Measurements from ENCODE around the gene SF3A1.

The SF3A1 gene

DNA sequence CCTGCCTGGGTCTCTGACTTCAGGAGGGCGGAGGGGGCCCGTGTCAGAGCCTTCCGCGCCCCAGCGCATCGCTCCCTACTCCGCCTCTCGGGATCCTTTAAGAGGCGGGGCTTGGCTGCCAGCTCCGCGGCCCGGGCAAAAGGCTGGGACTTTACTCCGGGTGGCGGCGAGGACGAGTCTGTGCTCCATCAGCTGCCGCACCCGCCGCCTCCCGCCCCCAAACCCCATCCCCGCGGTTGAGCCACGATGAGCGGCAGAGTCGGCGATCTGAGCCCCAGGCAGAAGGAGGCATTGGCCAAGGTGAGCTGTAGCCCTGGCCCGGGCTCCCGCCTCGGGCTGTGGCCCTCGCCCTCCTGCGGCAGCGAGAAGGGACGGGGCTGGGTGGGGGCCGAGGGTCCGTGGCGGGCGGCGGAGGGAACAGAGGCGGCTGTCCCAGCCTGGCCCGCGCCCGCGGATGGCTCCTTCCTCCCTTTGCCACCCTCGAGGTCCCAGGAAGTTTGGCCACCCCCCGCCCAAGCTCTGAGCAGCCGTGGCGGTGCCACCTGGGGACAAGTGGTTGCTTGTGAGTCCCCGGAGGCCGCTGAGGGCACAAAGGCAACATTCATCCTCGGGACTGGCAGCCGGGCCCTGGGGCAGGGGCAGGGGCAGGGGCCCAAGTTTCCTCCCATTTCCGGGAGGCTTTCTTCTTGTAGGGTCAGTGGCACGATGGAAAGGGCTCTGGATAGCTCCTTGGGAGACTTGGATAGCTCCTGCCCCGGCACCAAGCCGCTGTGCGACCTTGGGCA is 40.4 kb upstream of the SF3A1 start, which contains the start of gene SEC14L2:
TSS of gene SEC14L2 (plus strand) at position 148 of the 785 bp plus-strand sequence. CDS start at position 247, 99 bp downstream.
- no peak for DNase-seq (ENCODE audit: low read depth in 1 of 2, low spot score in 1 of 2)
- no peak within 1 kb of the TSS for H3K27ac ChIP-seq (replicated peaks)
- TF ChIP-seq SPI1 (IDR thresholded peaks at IDR 0.05; ENCODE audit: borderline replicate concordance, low read depth) (no peak), POLR2AphosphoS5 (IDR thresholded peaks at IDR 0.05; ENCODE audit: low read depth) (no peak), GABPA (IDR thresholded peaks at IDR 0.05; ENCODE audit: low read depth) (no peak)
- TF ChIP-seq, protein P1, sequence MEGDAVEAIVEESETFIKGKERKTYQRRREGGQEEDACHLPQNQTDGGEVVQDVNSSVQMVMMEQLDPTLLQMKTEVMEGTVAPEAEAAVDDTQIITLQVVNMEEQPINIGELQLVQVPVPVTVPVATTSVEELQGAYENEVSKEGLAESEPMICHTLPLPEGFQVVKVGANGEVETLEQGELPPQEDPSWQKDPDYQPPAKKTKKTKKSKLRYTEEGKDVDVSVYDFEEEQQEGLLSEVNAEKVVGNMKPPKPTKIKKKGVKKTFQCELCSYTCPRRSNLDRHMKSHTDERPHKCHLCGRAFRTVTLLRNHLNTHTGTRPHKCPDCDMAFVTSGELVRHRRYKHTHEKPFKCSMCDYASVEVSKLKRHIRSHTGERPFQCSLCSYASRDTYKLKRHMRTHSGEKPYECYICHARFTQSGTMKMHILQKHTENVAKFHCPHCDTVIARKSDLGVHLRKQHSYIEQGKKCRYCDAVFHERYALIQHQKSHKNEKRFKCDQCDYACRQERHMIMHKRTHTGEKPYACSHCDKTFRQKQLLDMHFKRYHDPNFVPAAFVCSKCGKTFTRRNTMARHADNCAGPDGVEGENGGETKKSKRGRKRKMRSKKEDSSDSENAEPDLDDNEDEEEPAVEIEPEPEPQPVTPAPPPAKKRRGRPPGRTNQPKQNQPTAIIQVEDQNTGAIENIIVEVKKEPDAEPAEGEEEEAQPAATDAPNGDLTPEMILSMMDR (IDR thresholded peaks at IDR 0.05; ENCODE audit: insufficient read depth, low read length), result no peak
- TF ChIP-seq, protein P2, sequence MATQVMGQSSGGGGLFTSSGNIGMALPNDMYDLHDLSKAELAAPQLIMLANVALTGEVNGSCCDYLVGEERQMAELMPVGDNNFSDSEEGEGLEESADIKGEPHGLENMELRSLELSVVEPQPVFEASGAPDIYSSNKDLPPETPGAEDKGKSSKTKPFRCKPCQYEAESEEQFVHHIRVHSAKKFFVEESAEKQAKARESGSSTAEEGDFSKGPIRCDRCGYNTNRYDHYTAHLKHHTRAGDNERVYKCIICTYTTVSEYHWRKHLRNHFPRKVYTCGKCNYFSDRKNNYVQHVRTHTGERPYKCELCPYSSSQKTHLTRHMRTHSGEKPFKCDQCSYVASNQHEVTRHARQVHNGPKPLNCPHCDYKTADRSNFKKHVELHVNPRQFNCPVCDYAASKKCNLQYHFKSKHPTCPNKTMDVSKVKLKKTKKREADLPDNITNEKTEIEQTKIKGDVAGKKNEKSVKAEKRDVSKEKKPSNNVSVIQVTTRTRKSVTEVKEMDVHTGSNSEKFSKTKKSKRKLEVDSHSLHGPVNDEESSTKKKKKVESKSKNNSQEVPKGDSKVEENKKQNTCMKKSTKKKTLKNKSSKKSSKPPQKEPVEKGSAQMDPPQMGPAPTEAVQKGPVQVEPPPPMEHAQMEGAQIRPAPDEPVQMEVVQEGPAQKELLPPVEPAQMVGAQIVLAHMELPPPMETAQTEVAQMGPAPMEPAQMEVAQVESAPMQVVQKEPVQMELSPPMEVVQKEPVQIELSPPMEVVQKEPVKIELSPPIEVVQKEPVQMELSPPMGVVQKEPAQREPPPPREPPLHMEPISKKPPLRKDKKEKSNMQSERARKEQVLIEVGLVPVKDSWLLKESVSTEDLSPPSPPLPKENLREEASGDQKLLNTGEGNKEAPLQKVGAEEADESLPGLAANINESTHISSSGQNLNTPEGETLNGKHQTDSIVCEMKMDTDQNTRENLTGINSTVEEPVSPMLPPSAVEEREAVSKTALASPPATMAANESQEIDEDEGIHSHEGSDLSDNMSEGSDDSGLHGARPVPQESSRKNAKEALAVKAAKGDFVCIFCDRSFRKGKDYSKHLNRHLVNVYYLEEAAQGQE (IDR thresholded peaks at IDR 0.05; ENCODE audit: insufficient replicate concordance, low read depth), result no peak
- H3K27me3 ChIP-seq (ENCODE audit: insufficient read depth, poor library complexity, severe bottlenecking), result peaks cover 16% of the 10 kb centered on the region
- peak within 1 kb of the TSS; percentile 17 for H3K4me3 ChIP-seq (replicated peaks; ENCODE audit: insufficient read depth, low read length)

DNA sequence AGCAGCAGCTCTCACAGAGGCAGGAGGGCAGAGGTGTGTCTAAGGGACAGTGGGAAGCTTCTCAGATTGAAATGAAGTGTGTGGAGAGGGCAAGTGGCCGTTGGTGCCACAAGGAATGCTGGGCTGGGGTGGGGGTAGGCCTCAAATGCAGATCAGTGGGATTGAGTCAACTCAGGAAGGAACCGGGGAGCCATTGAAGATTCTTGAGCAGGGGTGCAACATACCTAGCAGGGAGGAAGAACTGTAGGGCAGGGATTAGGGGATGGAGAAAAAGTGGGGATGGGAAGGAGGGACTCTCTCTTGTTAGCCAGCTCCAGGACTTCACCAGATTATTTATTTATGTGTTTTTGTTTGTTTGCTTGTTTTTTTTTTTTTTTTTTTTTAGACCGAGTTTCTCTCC is 37.2 kb upstream of the SF3A1 start:
- no peak overlapping the region for H3K27ac ChIP-seq (replicated peaks)

DNA sequence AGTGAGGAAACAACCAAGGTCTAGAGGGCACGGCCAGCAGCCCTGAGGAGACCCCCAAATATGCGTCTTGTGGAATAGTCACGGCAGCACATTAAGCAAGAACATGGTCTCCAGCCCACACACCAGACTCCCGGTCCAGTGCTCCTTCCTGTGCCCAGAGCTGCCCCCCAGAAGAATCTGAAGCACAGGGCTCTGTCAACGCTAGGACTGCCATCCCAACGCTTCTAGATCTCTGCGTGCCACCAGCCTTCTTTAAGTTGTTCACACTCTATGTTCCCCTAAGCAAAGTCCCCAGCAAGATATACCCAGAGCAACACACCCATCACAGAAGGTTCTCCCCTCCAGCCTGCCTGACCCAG is 36.6 kb upstream of the SF3A1 start:
- peaks cover 10% of the 10 kb centered on the region for H3K27me3 ChIP-seq (ENCODE audit: insufficient read depth, poor library complexity, severe bottlenecking)
- TF ChIP-seq, protein P2 (IDR thresholded peaks at IDR 0.05; ENCODE audit: insufficient replicate concordance, low read depth), result no peak
- TF ChIP-seq POLR2AphosphoS5 (IDR thresholded peaks at IDR 0.05; ENCODE audit: low read depth), result no peak
- TF ChIP-seq, protein P1 (IDR thresholded peaks at IDR 0.05; ENCODE audit: insufficient read depth, low read length), result no peak
- no peak for TF ChIP-seq SPI1 (IDR thresholded peaks at IDR 0.05; ENCODE audit: borderline replicate concordance, low read depth)
- no peak for TF ChIP-seq GABPA (IDR thresholded peaks at IDR 0.05; ENCODE audit: low read depth)
- no peak for DNase-seq (ENCODE audit: low read depth in 1 of 2, low spot score in 1 of 2)
- H3K4me3 ChIP-seq (replicated peaks; ENCODE audit: insufficient read depth, low read length), result no peak overlapping the region
- no peak overlapping the region for H3K27ac ChIP-seq (replicated peaks)

More for the DNA sequence above, 37.2 kb upstream of the SF3A1 start:
- Histone ChIP-seq H3K27me3 (ENCODE audit: insufficient read depth, poor library complexity, severe bottlenecking) (peaks cover 14% of the 10 kb centered on the region), H3K4me3 (replicated peaks; ENCODE audit: insufficient read depth, low read length) (no peak overlapping the region)
- DNase-seq (ENCODE audit: low read depth in 1 of 2, low spot score in 1 of 2), result no peak
- TF ChIP-seq GABPA (IDR thresholded peaks at IDR 0.05; ENCODE audit: low read depth) (no peak), SPI1 (IDR thresholded peaks at IDR 0.05; ENCODE audit: borderline replicate concordance, low read depth) (no peak), POLR2AphosphoS5 (IDR thresholded peaks at IDR 0.05; ENCODE audit: low read depth) (no peak)
- TF ChIP-seq, protein P2 (IDR thresholded peaks at IDR 0.05; ENCODE audit: insufficient replicate concordance, low read depth), result no peak
- TF ChIP-seq, protein P1 (IDR thresholded peaks at IDR 0.05; ENCODE audit: insufficient read depth, low read length), result no peak

Measured in HL-60 (cell line).